Vagina (tissue), 2 donors: ENCODE data around the gene KCNIP2.

Source experiments
- CTCF ChIP-seq, 3 experiments: fragments of 450-650 bp in 2 of 3; fragments of 200-600 bp in 1 of 3; sonication (generic) in 1 of 3; IDR thresholded peaks; one replicate each; pipeline ENCODE4 v1.5.1; 2017 to 2019; ENCODE audit warnings: antibody characterized with exemption in 3 of 3, mild to moderate bottlenecking in 2 of 3, moderate library complexity in 2 of 3
- POLR2AphosphoS5 ChIP-seq, 2 donors: sonication (generic); formaldehyde crosslinking; IDR thresholded peaks; one replicate each; pipeline ENCODE4 v1.9.0; 2017; ENCODE audit warnings: antibody characterized with exemption in 2 of 2, mild to moderate bottlenecking in 2 of 2, low read depth in 1 of 2; ENCODE audit not compliant: insufficient read depth in 1 of 2

DNA sequence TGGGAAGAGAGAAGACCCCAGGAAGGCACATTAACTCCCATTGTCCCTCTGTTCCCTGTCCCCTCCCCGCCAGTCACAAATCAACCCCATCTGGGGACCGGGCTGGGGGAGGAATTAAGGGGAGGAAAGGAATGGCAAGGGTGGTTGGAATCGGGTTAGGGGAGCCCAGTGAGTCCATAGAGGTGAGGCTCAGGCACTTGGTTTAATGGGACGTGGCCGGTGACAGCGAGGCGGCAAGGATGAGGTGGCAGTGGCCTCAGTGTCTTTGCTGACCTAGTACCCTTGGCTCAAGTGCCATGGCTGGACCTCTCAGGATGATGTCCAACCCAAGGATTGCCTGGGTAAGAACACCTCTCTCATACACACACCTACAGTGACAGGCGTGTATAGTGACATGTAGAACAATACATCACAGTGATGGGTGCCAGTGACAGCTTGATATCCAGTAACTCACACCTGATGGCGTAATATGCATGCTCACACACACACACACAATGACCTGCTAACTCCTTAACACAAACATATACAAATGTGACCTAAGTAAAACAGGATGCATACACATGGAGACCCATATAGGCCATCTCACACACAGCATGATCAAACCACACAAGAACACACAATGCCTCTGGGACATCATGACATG is 12.3 kb downstream of the KCNIP2 start:
- no peak for TF ChIP-seq POLR2AphosphoS5 (IDR thresholded peaks at IDR 0.05; ENCODE audit: insufficient read depth in 1 of 2, low read depth in 1 of 2)
- TF ChIP-seq CTCF (IDR thresholded peaks at IDR 0.05), result no peak
